WTC11 (cell line): Measurements from ENCODE around the gene GLRA3. TPM values are rescaled to one million over a fixed set of nuclear protein-coding genes. Genes with fewer than 3 reads are reported as not detected.

Experiments used
- ATAC-seq: fragments of 200-7000 bp; cut with Tn5 transposase; 2 replicates; pipeline ENCODE4 v1.10.0; 2021; ENCODE audit warnings: mild to moderate bottlenecking, moderate library complexity
- CTCF ChIA-PET: fragments of 300-600 bp; sonication (Branson Sonifier 250); formaldehyde crosslinking; loops from one replicate; lab custom pipeline; 2021; ENCODE audit warnings: antibody characterized with exemption; lab: Charles Lee
- POLR2A ChIA-PET: fragments of 350-600 bp; sonication (Branson Sonifier 250); formaldehyde crosslinking; loops from one replicate; lab custom pipeline; 2021; ENCODE audit warnings: antibody characterized with exemption; lab: Charles Lee
- DNase-seq: peaks from one replicate; pipeline ENCODE4 v3.0.0; 2021; ENCODE audit warnings: low spot score
- H3K27ac Mint-ChIP-seq: 2 replicates; pipeline ENCODE4 v1.8.0; 2021; ENCODE audit warnings: mixed read lengths
- H3K27me3 Mint-ChIP-seq: 2 replicates; pipeline ENCODE4 v1.8.0; 2021; ENCODE audit warnings: low read depth, mild to moderate bottlenecking, moderate library complexity, mixed read lengths
- H3K36me3 Mint-ChIP-seq: 2 replicates; pipeline ENCODE4 v1.8.0; 2021; ENCODE audit warnings: mixed read lengths
- H3K4me1 Mint-ChIP-seq: 2 replicates; pipeline ENCODE4 v1.8.0; 2022; ENCODE audit warnings: mixed read lengths
- H3K4me3 Mint-ChIP-seq: 2 replicates; pipeline ENCODE4 v1.8.0; 2021; ENCODE audit warnings: mild to moderate bottlenecking, moderate library complexity, mixed read lengths
- H3K9me3 Mint-ChIP-seq: 2 replicates; pipeline ENCODE4 v1.8.0; 2021; ENCODE audit warnings: mixed read lengths
- ATF1 ChIP-seq: sonication (generic); formaldehyde crosslinking; IDR thresholded peaks from 2 replicates; pipeline ENCODE4 v1.8.1; 2023; ENCODE audit warnings: mild to moderate bottlenecking, moderate library complexity, missing genetic modification reagents
- ATF2 ChIP-seq: sonication (generic); formaldehyde crosslinking; IDR thresholded peaks from 2 replicates; pipeline ENCODE4 v1.8.1; 2022; ENCODE audit warnings: low read depth, missing genetic modification reagents, borderline replicate concordance
- CREM ChIP-seq: sonication (generic); formaldehyde crosslinking; IDR thresholded peaks from 2 replicates; pipeline ENCODE4 v1.8.1; 2022; ENCODE audit warnings: mild to moderate bottlenecking, missing genetic modification reagents, moderate library complexity
- FOXK1 ChIP-seq: sonication (generic); formaldehyde crosslinking; IDR thresholded peaks from 2 replicates; pipeline ENCODE4 v1.8.0; 2022; ENCODE audit warnings: mild to moderate bottlenecking, moderate library complexity, missing genetic modification reagents
- GABPB1 ChIP-seq: sonication (generic); formaldehyde crosslinking; IDR thresholded peaks from 2 replicates; pipeline ENCODE4 v1.8.1; 2023; ENCODE audit warnings: mild to moderate bottlenecking, missing genetic modification reagents
- HMGA2 ChIP-seq: fragments of 250-450 bp; sonication (Bioruptor Pico); IDR thresholded peaks from 2 replicates; pipeline ENCODE4 v1.4.0; 2021; ENCODE audit warnings: mild to moderate bottlenecking, moderate library complexity
- JUN ChIP-seq: sonication (generic); formaldehyde crosslinking; IDR thresholded peaks from 2 replicates; pipeline ENCODE4 v1.8.0; 2023; ENCODE audit warnings: mild to moderate bottlenecking, missing genetic modification reagents
- NFYB ChIP-seq: sonication (generic); formaldehyde crosslinking; conservative IDR thresholded peaks from 2 replicates; pipeline ENCODE4 v1.8.0; 2022; ENCODE audit warnings: low read depth, missing genetic modification reagents
- NR3C1 ChIP-seq: sonication (generic); formaldehyde crosslinking; conservative IDR thresholded peaks from 2 replicates; pipeline ENCODE4 v1.8.1; 2023; ENCODE audit warnings: low read depth, mild to moderate bottlenecking, missing genetic modification reagents
- SMAD3 ChIP-seq: sonication (generic); formaldehyde crosslinking; IDR thresholded peaks from 2 replicates; pipeline ENCODE4 v1.8.0; 2022; ENCODE audit warnings: missing genetic modification reagents, mild to moderate bottlenecking, borderline replicate concordance
- SP1 ChIP-seq: sonication (generic); formaldehyde crosslinking; conservative IDR thresholded peaks from 2 replicates; pipeline ENCODE4 v1.8.1; 2022; ENCODE audit warnings: missing genetic modification reagents
- TEAD4 ChIP-seq: sonication (generic); formaldehyde crosslinking; IDR thresholded peaks from 2 replicates; pipeline ENCODE4 v1.8.0; 2022; ENCODE audit warnings: mild to moderate bottlenecking, missing genetic modification reagents
- USF2 ChIP-seq: sonication (generic); formaldehyde crosslinking; IDR thresholded peaks from 2 replicates; pipeline ENCODE4 v1.8.1; 2023; ENCODE audit warnings: mild to moderate bottlenecking, missing genetic modification reagents, moderate library complexity
- ZNF232 ChIP-seq: sonication (generic); formaldehyde crosslinking; IDR thresholded peaks from 2 replicates; pipeline ENCODE4 v1.8.0; 2022; ENCODE audit warnings: mild to moderate bottlenecking, missing genetic modification reagents
- ZNF423 ChIP-seq: fragments of 250-450 bp; sonication (Bioruptor Pico); IDR thresholded peaks from 2 replicates; pipeline ENCODE4 v2.1.2; 2022; ENCODE audit warnings: mild to moderate bottlenecking, moderate library complexity
- total RNA-seq: library from RNA; stranded (reverse); gene quantifications from 3 replicates; pipeline ENCODE4 v1.2.3, GENCODE V29; 2021
- TF ChIP-seq, protein P1 (sequence below): sonication (generic); formaldehyde crosslinking; IDR thresholded peaks from 2 replicates; pipeline ENCODE4 v1.8.1; 2022; ENCODE audit warnings: missing genetic modification reagents, borderline replicate concordance
- TF ChIP-seq, protein P2 (sequence below): fragments of 250-450 bp; sonication (Bioruptor Pico); IDR thresholded peaks from 2 replicates; pipeline ENCODE4 v1.9.0; 2021; ENCODE audit warnings: mild to moderate bottlenecking, borderline replicate concordance
- TF ChIP-seq, protein P3 (sequence below): sonication (generic); formaldehyde crosslinking; IDR thresholded peaks from 2 replicates; pipeline ENCODE4 v1.8.1; 2023; ENCODE audit warnings: mild to moderate bottlenecking, missing genetic modification reagents
- TF ChIP-seq, protein P4 (sequence below): sonication (generic); formaldehyde crosslinking; IDR thresholded peaks from 2 replicates; pipeline ENCODE4 v1.8.1; 2023; ENCODE audit warnings: mild to moderate bottlenecking, missing genetic modification reagents, moderate library complexity
- TF ChIP-seq, protein P5 (sequence below): fragments of 250-450 bp; sonication (Bioruptor Pico); IDR thresholded peaks from 2 replicates; pipeline ENCODE4 v1.8.0; 2021; ENCODE audit warnings: mild to moderate bottlenecking
- TF ChIP-seq, protein P6 (sequence below): sonication (generic); formaldehyde crosslinking; IDR thresholded peaks from 2 replicates; pipeline ENCODE4 v1.8.0; 2022; ENCODE audit warnings: mild to moderate bottlenecking, missing genetic modification reagents

GLRA3 gene
- total RNA-seq, 1 experiment from 2014 or later = 0.15 TPM

DNA sequence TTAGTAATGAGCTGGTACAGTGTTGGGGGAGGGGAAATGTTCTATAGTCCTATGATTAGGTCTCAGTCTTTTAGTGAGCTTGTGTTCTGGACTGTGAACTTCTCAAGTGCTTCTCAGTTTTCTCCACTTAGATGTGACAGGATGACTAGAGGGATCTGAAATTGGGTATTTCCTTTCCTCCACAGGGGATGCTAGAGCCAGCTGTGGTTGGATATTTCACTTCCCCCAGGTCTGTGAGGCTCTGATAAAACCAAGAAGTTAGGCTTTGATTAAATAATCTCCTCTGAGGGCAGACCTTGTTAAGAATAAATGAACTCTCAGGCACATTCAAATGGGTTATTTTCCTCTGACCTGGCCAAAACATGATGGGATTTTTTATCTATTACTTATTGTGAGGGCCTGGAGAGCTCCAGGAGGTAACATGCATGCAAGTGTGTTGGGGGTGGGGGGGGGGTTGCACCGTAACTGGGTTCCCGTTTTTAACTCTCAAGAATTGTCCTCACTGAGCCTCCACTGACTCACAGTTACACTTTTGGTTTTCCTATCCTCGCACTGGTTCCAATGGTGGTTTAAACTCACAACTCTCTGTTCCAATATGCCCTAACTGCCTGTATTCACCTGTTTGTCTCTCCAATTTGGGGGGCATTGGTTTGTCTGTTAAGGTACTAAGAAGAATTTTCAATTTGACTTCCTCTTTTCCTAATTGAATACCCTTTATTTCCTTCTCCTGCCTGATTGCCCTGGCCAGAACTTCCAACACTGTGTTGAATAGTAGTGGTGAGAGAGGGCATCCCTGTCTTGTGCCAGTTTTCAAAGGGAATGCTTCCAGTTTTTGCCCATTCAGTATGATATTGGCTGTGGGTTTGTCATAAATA lies 28.1 kb upstream of the GLRA3 start:
- Mint-ChIP-seq H3K4me1 (peaks cover 16% of the 10 kb centered on the region), H3K9me3 (peaks cover 21% of the 10 kb centered on the region), H3K27ac (no peak overlapping the region), H3K27me3 (no peaks in the 10 kb centered on the region), H3K4me3 (no peak overlapping the region), H3K36me3 (peaks cover 4% of the 10 kb centered on the region)
- ATAC-seq (no peak), DNase-seq (no peak)
- TF ChIP-seq, protein P1, sequence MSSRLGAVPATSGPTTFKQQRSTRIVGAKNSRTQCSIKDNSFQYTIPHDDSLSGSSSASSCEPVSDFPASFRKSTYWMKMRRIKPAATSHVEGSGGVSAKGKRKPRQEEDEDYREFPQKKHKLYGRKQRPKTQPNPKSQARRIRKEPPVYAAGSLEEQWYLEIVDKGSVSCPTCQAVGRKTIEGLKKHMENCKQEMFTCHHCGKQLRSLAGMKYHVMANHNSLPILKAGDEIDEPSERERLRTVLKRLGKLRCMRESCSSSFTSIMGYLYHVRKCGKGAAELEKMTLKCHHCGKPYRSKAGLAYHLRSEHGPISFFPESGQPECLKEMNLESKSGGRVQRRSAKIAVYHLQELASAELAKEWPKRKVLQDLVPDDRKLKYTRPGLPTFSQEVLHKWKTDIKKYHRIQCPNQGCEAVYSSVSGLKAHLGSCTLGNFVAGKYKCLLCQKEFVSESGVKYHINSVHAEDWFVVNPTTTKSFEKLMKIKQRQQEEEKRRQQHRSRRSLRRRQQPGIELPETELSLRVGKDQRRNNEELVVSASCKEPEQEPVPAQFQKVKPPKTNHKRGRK (CRISPR knock-in tag) = no peak
- no peak for TF ChIP-seq SP1
- TF ChIP-seq FOXK1 (CRISPR knock-in tag) = no peak
- no peak for TF ChIP-seq ZNF423 (CRISPR knock-in tag)
- TF ChIP-seq, protein P2, sequence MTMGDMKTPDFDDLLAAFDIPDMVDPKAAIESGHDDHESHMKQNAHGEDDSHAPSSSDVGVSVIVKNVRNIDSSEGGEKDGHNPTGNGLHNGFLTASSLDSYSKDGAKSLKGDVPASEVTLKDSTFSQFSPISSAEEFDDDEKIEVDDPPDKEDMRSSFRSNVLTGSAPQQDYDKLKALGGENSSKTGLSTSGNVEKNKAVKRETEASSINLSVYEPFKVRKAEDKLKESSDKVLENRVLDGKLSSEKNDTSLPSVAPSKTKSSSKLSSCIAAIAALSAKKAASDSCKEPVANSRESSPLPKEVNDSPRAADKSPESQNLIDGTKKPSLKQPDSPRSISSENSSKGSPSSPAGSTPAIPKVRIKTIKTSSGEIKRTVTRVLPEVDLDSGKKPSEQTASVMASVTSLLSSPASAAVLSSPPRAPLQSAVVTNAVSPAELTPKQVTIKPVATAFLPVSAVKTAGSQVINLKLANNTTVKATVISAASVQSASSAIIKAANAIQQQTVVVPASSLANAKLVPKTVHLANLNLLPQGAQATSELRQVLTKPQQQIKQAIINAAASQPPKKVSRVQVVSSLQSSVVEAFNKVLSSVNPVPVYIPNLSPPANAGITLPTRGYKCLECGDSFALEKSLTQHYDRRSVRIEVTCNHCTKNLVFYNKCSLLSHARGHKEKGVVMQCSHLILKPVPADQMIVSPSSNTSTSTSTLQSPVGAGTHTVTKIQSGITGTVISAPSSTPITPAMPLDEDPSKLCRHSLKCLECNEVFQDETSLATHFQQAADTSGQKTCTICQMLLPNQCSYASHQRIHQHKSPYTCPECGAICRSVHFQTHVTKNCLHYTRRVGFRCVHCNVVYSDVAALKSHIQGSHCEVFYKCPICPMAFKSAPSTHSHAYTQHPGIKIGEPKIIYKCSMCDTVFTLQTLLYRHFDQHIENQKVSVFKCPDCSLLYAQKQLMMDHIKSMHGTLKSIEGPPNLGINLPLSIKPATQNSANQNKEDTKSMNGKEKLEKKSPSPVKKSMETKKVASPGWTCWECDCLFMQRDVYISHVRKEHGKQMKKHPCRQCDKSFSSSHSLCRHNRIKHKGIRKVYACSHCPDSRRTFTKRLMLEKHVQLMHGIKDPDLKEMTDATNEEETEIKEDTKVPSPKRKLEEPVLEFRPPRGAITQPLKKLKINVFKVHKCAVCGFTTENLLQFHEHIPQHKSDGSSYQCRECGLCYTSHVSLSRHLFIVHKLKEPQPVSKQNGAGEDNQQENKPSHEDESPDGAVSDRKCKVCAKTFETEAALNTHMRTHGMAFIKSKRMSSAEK (CRISPR knock-in tag) = no peak
- no peak for TF ChIP-seq NR3C1 (CRISPR knock-in tag)
- TF ChIP-seq SMAD3 (CRISPR knock-in tag) = no peak
- no peak for TF ChIP-seq ATF1
- no peak for TF ChIP-seq JUN (CRISPR knock-in tag)
- TF ChIP-seq, protein P3, sequence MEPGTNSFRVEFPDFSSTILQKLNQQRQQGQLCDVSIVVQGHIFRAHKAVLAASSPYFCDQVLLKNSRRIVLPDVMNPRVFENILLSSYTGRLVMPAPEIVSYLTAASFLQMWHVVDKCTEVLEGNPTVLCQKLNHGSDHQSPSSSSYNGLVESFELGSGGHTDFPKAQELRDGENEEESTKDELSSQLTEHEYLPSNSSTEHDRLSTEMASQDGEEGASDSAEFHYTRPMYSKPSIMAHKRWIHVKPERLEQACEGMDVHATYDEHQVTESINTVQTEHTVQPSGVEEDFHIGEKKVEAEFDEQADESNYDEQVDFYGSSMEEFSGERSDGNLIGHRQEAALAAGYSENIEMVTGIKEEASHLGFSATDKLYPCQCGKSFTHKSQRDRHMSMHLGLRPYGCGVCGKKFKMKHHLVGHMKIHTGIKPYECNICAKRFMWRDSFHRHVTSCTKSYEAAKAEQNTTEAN (CRISPR knock-in tag) = no peak
- CTCF ChIA-PET = no interaction called here
- POLR2A ChIA-PET = no interaction called here

DNA sequence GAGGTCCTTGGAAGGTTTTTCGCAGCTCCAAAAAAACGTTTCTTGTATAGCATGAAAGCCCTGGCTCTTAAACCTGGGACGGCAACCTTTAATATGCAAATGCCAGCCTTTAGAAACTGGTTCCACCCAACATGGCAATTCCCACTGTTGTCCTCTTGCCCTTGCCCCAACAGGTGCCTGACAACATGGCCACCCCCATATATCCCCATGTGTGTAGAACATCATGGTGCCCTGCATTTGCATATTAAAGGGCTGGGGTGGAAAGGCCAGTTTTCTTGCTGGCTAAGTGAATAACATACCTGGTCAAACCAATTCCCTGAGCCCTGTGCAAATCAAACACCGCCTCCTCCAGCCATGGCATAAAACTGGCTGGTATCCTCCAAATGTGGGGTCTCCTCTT lies 26.0 kb upstream of the GLRA3 start:
- POLR2A ChIA-PET = no interaction called here
- Mint-ChIP-seq H3K27ac (no peak overlapping the region; the same call in 1 of the 2 replicates), H3K36me3 (peaks cover 2% of the 10 kb centered on the region), H3K4me1 (peaks cover 16% of the 10 kb centered on the region), H3K4me3 (no peak overlapping the region), H3K27me3 (no peaks in the 10 kb centered on the region), H3K9me3 (peaks cover 19% of the 10 kb centered on the region)
- CTCF ChIA-PET = no interaction called here
- peak; percentile 73 for ATAC-seq
- peak; percentile 8 for DNase-seq
- TF ChIP-seq, protein P4, sequence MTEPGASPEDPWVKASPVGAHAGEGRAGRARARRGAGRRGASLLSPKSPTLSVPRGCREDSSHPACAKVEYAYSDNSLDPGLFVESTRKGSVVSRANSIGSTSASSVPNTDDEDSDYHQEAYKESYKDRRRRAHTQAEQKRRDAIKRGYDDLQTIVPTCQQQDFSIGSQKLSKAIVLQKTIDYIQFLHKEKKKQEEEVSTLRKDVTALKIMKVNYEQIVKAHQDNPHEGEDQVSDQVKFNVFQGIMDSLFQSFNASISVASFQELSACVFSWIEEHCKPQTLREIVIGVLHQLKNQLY (CRISPR knock-in tag) = no peak
- TF ChIP-seq ZNF232 = no peak
- no peak for TF ChIP-seq TEAD4 (CRISPR knock-in tag)
- TF ChIP-seq, protein P5, sequence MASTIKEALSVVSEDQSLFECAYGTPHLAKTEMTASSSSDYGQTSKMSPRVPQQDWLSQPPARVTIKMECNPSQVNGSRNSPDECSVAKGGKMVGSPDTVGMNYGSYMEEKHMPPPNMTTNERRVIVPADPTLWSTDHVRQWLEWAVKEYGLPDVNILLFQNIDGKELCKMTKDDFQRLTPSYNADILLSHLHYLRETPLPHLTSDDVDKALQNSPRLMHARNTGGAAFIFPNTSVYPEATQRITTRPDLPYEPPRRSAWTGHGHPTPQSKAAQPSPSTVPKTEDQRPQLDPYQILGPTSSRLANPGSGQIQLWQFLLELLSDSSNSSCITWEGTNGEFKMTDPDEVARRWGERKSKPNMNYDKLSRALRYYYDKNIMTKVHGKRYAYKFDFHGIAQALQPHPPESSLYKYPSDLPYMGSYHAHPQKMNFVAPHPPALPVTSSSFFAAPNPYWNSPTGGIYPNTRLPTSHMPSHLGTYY (CRISPR knock-in tag) = no peak
- TF ChIP-seq, protein P6, sequence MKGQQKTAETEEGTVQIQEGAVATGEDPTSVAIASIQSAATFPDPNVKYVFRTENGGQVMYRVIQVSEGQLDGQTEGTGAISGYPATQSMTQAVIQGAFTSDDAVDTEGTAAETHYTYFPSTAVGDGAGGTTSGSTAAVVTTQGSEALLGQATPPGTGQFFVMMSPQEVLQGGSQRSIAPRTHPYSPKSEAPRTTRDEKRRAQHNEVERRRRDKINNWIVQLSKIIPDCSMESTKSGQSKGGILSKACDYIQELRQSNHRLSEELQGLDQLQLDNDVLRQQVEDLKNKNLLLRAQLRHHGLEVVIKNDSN (CRISPR knock-in tag) = no peak
- TF ChIP-seq NFYB = no peak
- no peak for TF ChIP-seq HMGA2
- no peak for TF ChIP-seq USF2 (CRISPR knock-in tag)
- TF ChIP-seq CREM (CRISPR knock-in tag) = no peak
- no peak for TF ChIP-seq ATF2 (CRISPR knock-in tag)
- TF ChIP-seq GABPB1 = no peak
